Endodermal cell (in vitro differentiated cells): Measurements from ENCODE around the gene ENO3. TPM values are rescaled to one million over a fixed set of nuclear protein-coding genes. Genes with fewer than 3 reads are reported as not detected.

Source experiments
- DNase-seq: peaks from one replicate; pipeline ENCODE4 v3.0.0-alpha.2; 2017
- H3K27ac ChIP-seq: 2 replicates; pipeline ENCODE4 v1.5.1; 2013; ENCODE audit warnings: mild to moderate bottlenecking, low read depth, low read length, moderate library complexity
- H3K27me3 ChIP-seq: 2 replicates; pipeline ENCODE4 v1.6.1; 2013; ENCODE audit warnings: mild to moderate bottlenecking, low read length, moderate library complexity; ENCODE audit not compliant: insufficient read depth, control insufficient read depth, poor library complexity, severe bottlenecking
- H3K36me3 ChIP-seq: 2 replicates; pipeline ENCODE4 v1.7.0; 2013; ENCODE audit warnings: mild to moderate bottlenecking, low read length, moderate library complexity; ENCODE audit not compliant: control insufficient read depth, insufficient read depth
- H3K4me1 ChIP-seq: one replicate; pipeline ENCODE4 v1.7.0; 2013; ENCODE audit warnings: low read length; ENCODE audit not compliant: control insufficient read depth, insufficient read depth
- H3K4me3 ChIP-seq: 2 replicates; pipeline ENCODE4 v1.5.1; 2013; ENCODE audit warnings: mild to moderate bottlenecking, low read length, moderate library complexity
- H3K9ac ChIP-seq: 2 replicates; pipeline ENCODE4 v1.6.1; 2013; ENCODE audit warnings: mild to moderate bottlenecking, low read length, moderate library complexity; ENCODE audit not compliant: poor library complexity, severe bottlenecking; ENCODE audit errors: extremely low read depth
- H3K9me3 ChIP-seq: 2 replicates; pipeline ENCODE4 v1.6.1; 2013; ENCODE audit warnings: mild to moderate bottlenecking, low read length, moderate library complexity; ENCODE audit not compliant: control insufficient read depth
- H3K27ac Mint-ChIP-seq: 2 replicates; pipeline ENCODE4 v1.8.0; 2020; ENCODE audit warnings: mixed read lengths
- H3K27me3 Mint-ChIP-seq: 2 replicates; pipeline ENCODE4 v1.8.0; 2021; ENCODE audit warnings: mild to moderate bottlenecking, mixed read lengths; ENCODE audit not compliant: insufficient read depth
- H3K36me3 Mint-ChIP-seq: 2 replicates; pipeline ENCODE4 v1.8.0; 2020; ENCODE audit warnings: low read depth, mixed read lengths
- H3K4me1 Mint-ChIP-seq: 2 replicates; pipeline ENCODE4 v1.8.0; 2020; ENCODE audit warnings: mixed read lengths
- H3K4me3 Mint-ChIP-seq: 2 replicates; pipeline ENCODE4 v1.8.0; 2020; ENCODE audit warnings: mild to moderate bottlenecking, moderate library complexity, mixed read lengths
- H3K9me3 Mint-ChIP-seq: 2 replicates; pipeline ENCODE4 v1.8.0; 2020; ENCODE audit warnings: mild to moderate bottlenecking, mixed read lengths
- CTCF ChIP-seq: fragments of 200-600 bp; sonication (generic); conservative IDR thresholded peaks from 2 replicates; pipeline ENCODE4 v1.5.0; 2021; ENCODE audit warnings: antibody characterized with exemption, mild to moderate bottlenecking
- WGBS, 2 experiments: methylation state at CpG; one replicate each; pipeline versions ENCODE4 v1.1.5 to v1.1.7; 2013; ENCODE audit warnings: missing lambda C conversion rate in 2 of 2, mixed read lengths in 1 of 2; ENCODE audit not compliant: insufficient coverage in 1 of 2, insufficient read length in 1 of 2; 5-methylcytosine and 5-hydroxymethylcytosine counted together
- total RNA-seq, 2 donors: library from RNA; stranded (reverse); fragmentation: NEBNext Ultra II Directional in 1 of 2; extraction: Animal tissue kit (Norgen Biotek cat#: 25700) in 1 of 2; gene quantifications; 2 replicates in 1 of 2; 3 replicates in 1 of 2; pipeline ENCODE4 v1.2.1, GENCODE V29; 2021

Gene ENO3
- total RNA-seq, 2 donors from 2014 or later = 34.1 to 53.6 TPM

GRCh38 chr17:4953451-4953961 is 2.6 kb downstream of the ENO3 start:
- Histone ChIP-seq H3K9ac (no peak overlapping the region), H3K9me3 (no peaks in the 10 kb centered on the region), H3K27me3 (no peaks in the 10 kb centered on the region), H3K4me1 (peaks cover 9% of the 10 kb centered on the region), H3K27ac (no peak overlapping the region), H3K36me3 (peaks cover 4% of the 10 kb centered on the region), H3K4me3 (no peak overlapping the region)
- no peaks in the 10 kb centered on the region for H3K27me3 Mint-ChIP-seq
- no peak for TF ChIP-seq CTCF
- no peak overlapping the region for H3K4me3 Mint-ChIP-seq
- WGBS, 2 experiments = 90% methylated on average over 8 to 14 of the region's 14 CpGs
- H3K4me1 Mint-ChIP-seq = peaks cover 21% of the 10 kb centered on the region
- no peak for DNase-seq
- H3K36me3 Mint-ChIP-seq = peaks cover 8% of the 10 kb centered on the region
- H3K9me3 Mint-ChIP-seq = no peaks in the 10 kb centered on the region
- H3K27ac Mint-ChIP-seq = no peak overlapping the region

- Histone ChIP-seq H3K27ac (no peak overlapping the region), H3K4me3 (no peak overlapping the region), H3K27me3 (no peaks in the 10 kb centered on the region), H3K4me1 (peaks cover 9% of the 10 kb centered on the region), H3K9ac (no peak overlapping the region), H3K9me3 (no peaks in the 10 kb centered on the region), H3K36me3 (peaks cover 4% of the 10 kb centered on the region)
- no peak overlapping the region for H3K27ac Mint-ChIP-seq
- no peak for TF ChIP-seq CTCF
- H3K4me1 Mint-ChIP-seq = peaks cover 21% of the 10 kb centered on the region
- no peaks in the 10 kb centered on the region for H3K27me3 Mint-ChIP-seq
- 96 to 97% methylated on average over 8 of the region's 8 CpGs for WGBS, 2 experiments
- peaks cover 17% of the 10 kb centered on the region for H3K36me3 Mint-ChIP-seq
- no peaks in the 10 kb centered on the region for H3K9me3 Mint-ChIP-seq
- no peak for DNase-seq
- no peak overlapping the region for H3K4me3 Mint-ChIP-seq
These were observed 4.2 kb downstream of the ENO3 start for GRCh38 chr17:4955091-4955490.

GRCh38 chr17:4956493-4957061 is 5.7 kb downstream of the ENO3 start:
- peaks cover 23% of the 10 kb centered on the region for H3K36me3 Mint-ChIP-seq
- peak; percentile 93 for DNase-seq
- Histone ChIP-seq H3K27me3 (no peaks in the 10 kb centered on the region), H3K9ac (no peak overlapping the region), H3K9me3 (no peaks in the 10 kb centered on the region), H3K4me1 (peaks cover 4% of the 10 kb centered on the region), H3K27ac (no peak overlapping the region), H3K4me3 (no peak overlapping the region), H3K36me3 (peaks cover 11% of the 10 kb centered on the region)
- WGBS, 2 experiments = 87 to 96% methylated on average over 8 to 10 of the region's 10 CpGs
- no peaks in the 10 kb centered on the region for H3K27me3 Mint-ChIP-seq
- peaks cover 14% of the 10 kb centered on the region for H3K4me1 Mint-ChIP-seq
- H3K9me3 Mint-ChIP-seq = no peaks in the 10 kb centered on the region
- H3K4me3 Mint-ChIP-seq = no peak overlapping the region
- no peak overlapping the region for H3K27ac Mint-ChIP-seq
- peak; percentile 75 for TF ChIP-seq CTCF
